ENCODE results near the gene KLHL21. TPM values are rescaled to one million over a fixed set of nuclear protein-coding genes. Genes with fewer than 3 reads are reported as not detected.

The KLHL21 gene
- total RNA-seq, 1 donor from 2014 or later, result 26.1 TPM

GRCh38 chr1:6619045-6619444 lies 16.4 kb upstream of the KLHL21 start:
- intact Hi-C loops (cut with micrococcal nuclease), result no loop called here
- H3K27ac Mint-ChIP-seq, result no peak overlapping the region
- no peak for DNase-seq
- H3K27me3 Mint-ChIP-seq, result no peaks in the 10 kb centered on the region
- peaks cover 12% of the 10 kb centered on the region for H3K4me1 Mint-ChIP-seq
- no peak overlapping the region for H3K4me3 Mint-ChIP-seq
- no peaks in the 10 kb centered on the region for H3K9me3 Mint-ChIP-seq
- H3K36me3 Mint-ChIP-seq (ENCODE audit: low read depth), result peaks cover 40% of the 10 kb centered on the region

- Mint-ChIP-seq H3K4me1 (peaks cover 19% of the 10 kb centered on the region), H3K27ac (peak overlapping the region; percentile 74), H3K9me3 (no peaks in the 10 kb centered on the region), H3K4me3 (peak overlapping the region; percentile 77), H3K27me3 (peaks cover 2% of the 10 kb centered on the region), H3K36me3 (ENCODE audit: low read depth) (peaks cover 17% of the 10 kb centered on the region)
- intact Hi-C loops (cut with micrococcal nuclease), result loop anchor here (5.0 kb wide), 1 partner anchor 87 kb away; the partner anchor contains the start of gene DNAJC11
- peak; percentile 76 for DNase-seq
Observed at GRCh38 chr1:6614929-6615785, 12.5 kb upstream of the KLHL21 start.

- intact Hi-C loops (cut with micrococcal nuclease), result loop anchor here (5.0 kb wide), 1 partner anchor 88 kb away; the partner anchor contains the start of gene DNAJC11
- H3K4me3 Mint-ChIP-seq, result peak overlapping the region; percentile 77
- H3K9me3 Mint-ChIP-seq, result no peaks in the 10 kb centered on the region
- DNase-seq, result peak; percentile 92
- no peak overlapping the region for H3K27ac Mint-ChIP-seq
- H3K27me3 Mint-ChIP-seq, result peaks cover 2% of the 10 kb centered on the region
- H3K4me1 Mint-ChIP-seq, result peaks cover 21% of the 10 kb centered on the region
- H3K36me3 Mint-ChIP-seq (ENCODE audit: low read depth), result peaks cover 11% of the 10 kb centered on the region
Observed at GRCh38 chr1:6614019-6614928, 11.6 kb upstream of the KLHL21 start.

DNA sequence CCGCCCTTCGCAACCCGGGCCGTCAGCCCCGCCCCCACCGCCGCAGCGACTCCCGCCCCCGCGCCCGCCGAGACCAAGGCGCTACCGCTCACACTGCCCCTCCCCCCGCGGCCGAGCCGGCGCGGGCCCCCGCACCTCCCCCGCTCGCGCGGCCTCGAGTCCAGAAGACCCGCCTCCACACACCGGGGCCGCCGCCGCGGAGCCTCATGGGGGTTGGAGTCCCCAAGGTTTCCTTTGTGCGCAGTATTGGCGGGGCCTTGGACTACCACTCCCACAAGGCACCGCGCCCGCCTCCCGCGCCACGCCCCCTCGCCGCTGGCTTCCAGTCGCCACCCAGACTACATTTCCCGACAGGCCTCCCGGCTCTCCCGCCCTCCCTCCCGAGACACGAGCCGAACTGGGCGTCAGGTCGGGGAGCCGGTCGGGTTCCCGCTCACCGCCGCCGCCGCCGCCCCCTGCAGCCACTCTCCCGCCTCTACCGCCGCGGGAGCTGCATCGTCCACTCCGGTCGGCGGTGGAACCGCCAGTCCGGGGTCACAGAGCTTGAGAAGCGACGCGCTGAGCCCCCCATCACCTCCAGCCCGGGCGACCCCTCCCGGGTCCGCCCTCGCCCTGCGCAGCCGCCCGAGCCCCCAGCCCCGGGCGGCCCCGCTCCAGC lies 10.8 kb upstream of the KLHL21 start, which contains the start of gene PHF13:
PHF13 (plus strand) TSS at position 371 of the 658 bp plus-strand sequence. CDS start 336 bp downstream, outside the sequence.
- H3K27ac Mint-ChIP-seq, result peak within 1 kb of the TSS; percentile 85
- peak within 1 kb of the TSS; percentile 95 for H3K4me3 Mint-ChIP-seq
- peaks cover 4% of the 10 kb centered on the region for H3K36me3 Mint-ChIP-seq (ENCODE audit: low read depth)
- H3K27me3 Mint-ChIP-seq, result peaks cover 2% of the 10 kb centered on the region
- H3K9me3 Mint-ChIP-seq, result no peaks in the 10 kb centered on the region
- H3K4me1 Mint-ChIP-seq, result peaks cover 21% of the 10 kb centered on the region
- DNase-seq, result peak; percentile 100
- intact Hi-C loops (cut with micrococcal nuclease), result loop anchor here (1.0 to 5.0 kb wide), 4 partner anchors 10 to 171 kb away; partner anchors contain the start of genes CAMTA1 and DNAJC11

DNA sequence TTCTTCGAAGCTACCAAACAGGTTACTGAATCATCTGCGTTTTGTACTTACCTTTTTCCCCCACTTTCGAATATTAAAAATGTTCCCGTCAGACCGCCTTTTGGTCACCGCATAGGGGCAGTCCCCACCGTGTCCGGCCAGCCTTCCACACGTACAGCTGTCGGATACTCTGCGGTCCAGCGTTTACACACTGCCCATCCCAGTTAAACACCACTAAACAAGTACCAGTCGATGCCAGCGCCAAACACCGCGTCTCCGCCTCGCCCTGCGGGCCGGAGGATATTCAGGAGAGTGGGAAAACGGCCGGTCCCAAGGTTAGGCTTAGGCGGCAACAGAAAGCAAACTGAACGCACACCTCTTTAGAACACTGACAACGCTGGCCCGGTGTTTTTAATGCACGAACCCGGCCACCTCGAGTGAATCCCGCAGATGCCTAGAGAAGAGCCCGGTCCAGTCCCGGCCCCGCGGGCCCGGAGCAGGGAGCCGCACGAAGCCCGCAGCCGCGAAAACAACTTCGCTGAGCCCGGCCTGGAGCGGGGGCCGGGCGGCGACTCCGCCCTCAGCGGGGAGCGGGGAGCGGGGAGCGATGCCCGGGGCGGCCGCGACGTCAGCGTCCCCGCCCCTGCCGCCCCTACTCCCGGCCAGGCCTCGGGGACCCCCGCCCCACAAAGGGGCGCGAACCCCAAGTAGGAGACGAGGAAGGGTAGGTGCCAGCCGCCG lies 10.1 kb upstream of the KLHL21 start:
- Mint-ChIP-seq H3K4me3 (peak overlapping the region; percentile 95), H3K27me3 (peaks cover 3% of the 10 kb centered on the region), H3K27ac (peak overlapping the region; percentile 85), H3K36me3 (ENCODE audit: low read depth) (peaks cover 3% of the 10 kb centered on the region), H3K4me1 (peaks cover 21% of the 10 kb centered on the region), H3K9me3 (no peaks in the 10 kb centered on the region)
- no peak for DNase-seq
- intact Hi-C loops (cut with micrococcal nuclease), result loop anchor here (1.0 to 5.0 kb wide), 4 partner anchors 10 to 172 kb away; partner anchors contain the start of genes CAMTA1 and DNAJC11

GRCh38 chr1:6603915-6604558 lies 1.4 kb upstream of the KLHL21 start:
- intact Hi-C loops (cut with micrococcal nuclease), result loop anchor here (1.0 to 5.0 kb wide), 5 partner anchors 9 to 397 kb away; partner anchors contain the start of genes CAMTA1, PHF13 and RNF207
- Mint-ChIP-seq H3K9me3 (no peaks in the 10 kb centered on the region), H3K4me1 (peaks cover 22% of the 10 kb centered on the region), H3K4me3 (peak overlapping the region; percentile 84), H3K36me3 (ENCODE audit: low read depth) (peaks cover 15% of the 10 kb centered on the region), H3K27me3 (peaks cover 6% of the 10 kb centered on the region), H3K27ac (peak overlapping the region; percentile 95)
- DNase-seq, result no peak

- H3K27ac Mint-ChIP-seq, result peak overlapping the region; percentile 95
- peaks cover 26% of the 10 kb centered on the region for H3K4me1 Mint-ChIP-seq
- peak overlapping the region; percentile 84 for H3K4me3 Mint-ChIP-seq
- peak; percentile 85 for DNase-seq
- intact Hi-C loops (cut with micrococcal nuclease), result loop anchor here (1.0 to 5.0 kb wide), 5 partner anchors 10 to 396 kb away; partner anchors contain the start of genes CAMTA1, PHF13 and RNF207
- no peaks in the 10 kb centered on the region for H3K9me3 Mint-ChIP-seq
- peaks cover 15% of the 10 kb centered on the region for H3K36me3 Mint-ChIP-seq (ENCODE audit: low read depth)
- peaks cover 6% of the 10 kb centered on the region for H3K27me3 Mint-ChIP-seq
Observed at GRCh38 chr1:6603238-6603914, 707 bp upstream of the KLHL21 start.

GRCh38 chr1:6601923-6602668 lies 573 bp downstream of the KLHL21 start:
- Mint-ChIP-seq H3K4me1 (peaks cover 28% of the 10 kb centered on the region), H3K36me3 (ENCODE audit: low read depth) (peaks cover 23% of the 10 kb centered on the region), H3K4me3 (peak overlapping the region; percentile 95), H3K27me3 (no peaks in the 10 kb centered on the region), H3K9me3 (no peaks in the 10 kb centered on the region), H3K27ac (peak overlapping the region; percentile 89)
- peak; percentile 79 for DNase-seq
- intact Hi-C loops (cut with micrococcal nuclease), result loop anchor here (1.0 to 5.0 kb wide), 6 partner anchors 22 to 395 kb away; partner anchors contain the start of genes ACOT7, CAMTA1, NOL9 and RNF207

DNA sequence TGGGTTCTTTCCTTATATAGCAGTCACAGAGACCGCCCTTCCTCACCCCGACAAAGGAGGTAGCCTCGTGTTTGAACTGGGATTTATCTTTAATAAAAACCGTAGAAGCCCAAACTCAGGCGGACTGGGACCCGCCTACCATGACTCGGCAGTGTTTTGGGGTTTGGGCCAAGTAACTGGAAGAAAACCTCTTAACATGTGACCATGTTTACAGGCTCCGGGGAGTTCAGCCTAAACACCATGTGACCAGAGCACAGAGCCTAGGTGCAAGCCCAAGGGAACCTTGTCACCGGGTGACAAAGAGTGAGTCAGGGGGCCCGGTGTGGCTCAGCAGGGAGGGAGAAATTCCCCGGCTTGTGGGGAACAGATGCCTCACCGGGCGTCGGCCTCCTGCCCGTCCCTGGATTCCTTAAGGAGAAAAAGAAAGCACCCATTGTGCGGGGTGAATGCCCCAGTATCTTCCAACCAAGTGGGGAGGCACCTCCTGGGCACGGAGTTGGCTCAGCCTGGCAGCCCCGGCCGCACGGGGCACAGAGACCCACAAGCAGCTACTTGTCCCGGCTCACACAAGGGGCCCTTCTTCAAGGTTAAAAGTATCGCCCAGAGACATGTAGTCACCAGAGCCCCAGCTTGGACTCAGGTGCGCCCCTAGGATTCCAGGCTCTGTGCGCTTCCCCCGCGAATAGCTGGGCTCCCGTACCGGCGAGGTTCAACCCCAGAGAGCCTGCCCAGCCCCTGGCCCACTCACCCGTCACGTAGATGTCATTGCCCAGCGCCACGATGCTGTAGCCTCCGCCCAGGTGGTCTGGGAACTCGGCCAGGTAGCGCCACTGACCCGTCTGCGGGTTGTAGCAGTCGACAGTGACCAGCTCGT lies 1.4 kb downstream of the KLHL21 start:
- intact Hi-C loops (cut with micrococcal nuclease), result loop anchor here (1.0 to 5.0 kb wide), 4 partner anchors 21 to 394 kb away; partner anchors contain the start of genes ACOT7, NOL9 and RNF207
- no peaks in the 10 kb centered on the region for H3K9me3 Mint-ChIP-seq
- peak; percentile 91 for DNase-seq
- peak overlapping the region; percentile 95 for H3K4me3 Mint-ChIP-seq
- H3K27ac Mint-ChIP-seq, result peak overlapping the region; percentile 89
- H3K36me3 Mint-ChIP-seq (ENCODE audit: low read depth), result peaks cover 30% of the 10 kb centered on the region
- no peaks in the 10 kb centered on the region for H3K27me3 Mint-ChIP-seq
- H3K4me1 Mint-ChIP-seq, result peaks cover 28% of the 10 kb centered on the region

- Mint-ChIP-seq H3K4me3 (peak overlapping the region; percentile 95), H3K27ac (peak overlapping the region; percentile 89), H3K27me3 (no peaks in the 10 kb centered on the region), H3K36me3 (ENCODE audit: low read depth) (peaks cover 37% of the 10 kb centered on the region), H3K4me1 (peaks cover 30% of the 10 kb centered on the region), H3K9me3 (no peaks in the 10 kb centered on the region)
- no peak for DNase-seq
- intact Hi-C loops (cut with micrococcal nuclease), result loop anchor here (1.0 to 5.0 kb wide), 4 partner anchors 20 to 393 kb away; partner anchors contain the start of genes ACOT7, NOL9 and RNF207
Observed at GRCh38 chr1:6600410-6601048, 2.1 kb downstream of the KLHL21 start.

All from activated CD4-positive, alpha-beta T cell treated with anti-CD3 and anti-CD28 coated beads, Interleukin-2, amount 10 ng/mL, durations not matched to agents 24 days and 14 days (primary cell).